T-helper 2 cell (primary cell): ENCODE results near the gene PHF20.
"Not testable (repeated sequence)": the region's sequence is repeated elsewhere in the genome, so short reads cannot be mapped to it uniquely, and the experiment has no call there.

Experiments used
- DNase-seq, 5 experiments: peaks; one replicate each; pipeline versions ENCODE4 v3.0.0 to v3.0.0-alpha.2; 2012 to 2022

Gene PHF20

DNA sequence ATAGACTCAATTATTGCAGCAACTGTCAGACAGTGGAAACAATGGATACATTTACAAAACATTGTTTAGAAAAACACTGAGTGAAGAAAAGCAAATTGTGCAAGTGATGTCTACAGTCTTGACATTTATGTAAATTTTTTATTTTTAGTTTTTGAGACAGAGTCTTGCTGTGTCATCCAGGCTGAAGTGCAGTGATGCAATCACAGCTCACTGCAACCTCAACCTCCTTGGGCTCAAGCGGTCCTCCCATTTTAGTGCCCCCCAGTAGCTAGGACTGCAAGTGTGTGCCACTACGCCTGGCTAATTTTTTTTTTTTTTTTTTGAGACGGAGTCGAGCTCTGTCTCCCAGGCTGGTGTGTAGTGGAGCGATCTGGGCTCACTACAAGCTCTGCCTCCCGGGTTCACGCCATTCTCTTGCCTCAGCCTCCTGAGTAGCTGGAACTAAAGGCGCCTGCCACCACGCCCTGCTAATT lies 206.3 kb downstream of the PHF20 start:
- no peak for DNase-seq

- no peak for DNase-seq
These were observed 207.7 kb downstream of the PHF20 start for GRCh38 chr20:35979544-35979943.

GRCh38 chr20:35981969-35982368 lies 210.2 kb downstream of the PHF20 start:
- DNase-seq = no peak

- no peak for DNase-seq
These were observed 212.6 kb downstream of the PHF20 start for GRCh38 chr20:35984382-35984781.

DNA sequence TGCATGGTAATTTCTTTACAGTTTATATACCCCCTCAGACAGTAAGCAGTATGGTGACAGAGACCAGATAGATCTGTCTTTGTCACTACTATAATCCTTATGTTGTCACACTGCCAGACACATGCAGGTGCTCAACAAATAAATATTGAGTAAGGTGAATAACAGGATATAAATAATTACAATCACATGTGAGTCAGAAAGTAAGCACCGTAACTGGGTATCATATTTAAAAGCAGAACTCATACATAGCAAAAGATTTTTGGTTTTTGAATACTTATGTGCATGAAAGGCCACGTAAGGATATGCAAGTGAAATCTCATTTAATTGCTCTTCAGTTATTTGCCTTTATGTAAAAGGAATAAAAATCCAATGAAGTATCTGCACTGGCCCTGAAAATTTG lies 214.0 kb downstream of the PHF20 start:
- no peak for DNase-seq

GRCh38 chr20:35988910-35989463 lies 217.2 kb downstream of the PHF20 start:
- DNase-seq = no peak

DNA sequence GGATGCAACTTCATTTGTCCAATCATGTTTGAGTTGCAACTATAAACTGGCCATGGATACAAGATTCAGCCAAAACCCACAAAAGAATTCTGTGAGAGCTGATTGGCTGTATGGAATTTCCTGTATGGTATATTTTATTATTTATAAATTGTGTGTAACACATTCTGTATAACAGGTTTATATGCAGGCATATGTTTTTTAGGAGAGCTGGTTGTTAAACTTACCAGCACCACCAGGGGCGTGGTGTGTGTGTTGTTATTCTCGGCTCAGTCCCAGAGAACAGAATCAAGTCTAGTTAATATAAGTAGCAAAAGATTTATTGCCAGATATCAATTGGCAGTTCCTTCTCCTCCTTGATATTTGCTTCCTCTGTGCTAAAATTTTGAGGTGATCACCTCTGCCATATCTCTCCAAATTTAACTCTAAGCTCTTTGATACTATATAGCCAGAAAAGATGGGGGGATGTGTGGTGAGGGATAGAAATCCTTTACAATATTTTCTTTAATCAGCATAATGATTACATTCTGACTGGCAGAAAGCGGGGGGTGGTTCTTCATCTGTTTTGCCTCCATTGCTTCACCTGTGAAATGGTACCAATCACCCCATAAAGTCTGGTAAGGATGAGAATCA lies 219.4 kb downstream of the PHF20 start:
- DNase-seq = peak in 1 of 5 experiments; percentile 46

DNA sequence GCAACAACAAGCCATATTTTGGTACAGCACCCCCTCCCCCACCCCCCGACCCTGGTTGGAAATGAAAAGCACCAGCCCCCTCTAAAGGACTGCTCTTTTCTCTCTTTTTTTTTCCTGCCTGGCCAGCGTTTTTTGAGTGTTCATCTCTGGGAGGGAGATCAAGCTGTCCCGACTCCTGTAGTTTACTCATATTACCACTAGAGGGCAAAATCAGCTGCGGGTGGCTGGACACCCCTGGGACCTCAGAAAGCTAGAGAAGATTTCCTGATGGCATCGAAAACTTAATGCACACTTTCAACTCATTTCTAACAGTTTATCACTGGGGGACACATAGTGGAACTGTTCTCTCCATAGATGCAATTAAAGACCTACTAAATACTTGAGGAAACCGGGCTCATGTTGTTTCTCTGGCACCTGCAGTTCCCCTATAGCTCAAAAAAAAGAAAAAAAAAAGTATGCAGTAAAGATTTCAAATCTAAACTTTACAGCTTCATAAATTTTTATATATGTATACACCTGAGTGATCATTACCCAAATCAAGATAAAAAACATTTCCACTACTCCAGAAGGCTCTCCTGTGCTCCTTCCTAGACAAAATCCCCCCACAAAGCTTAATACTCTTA lies 221.0 kb downstream of the PHF20 start:
- DNase-seq = peak in 3 of 5 experiments; percentile 11 to 67 (median 29)

GRCh38 chr20:35994994-35995453 lies 223.2 kb downstream of the PHF20 start:
- DNase-seq = peak; percentile 38 to 77 (median 71)

GRCh38 chr20:35996492-35996891 lies 224.7 kb downstream of the PHF20 start:
- DNase-seq = not testable (repeated sequence)
